IPS DF 6.9 (cell line): ENCODE data around the gene DUSP2.
"Not testable (repeated sequence)": the region's sequence is repeated elsewhere in the genome, so short reads cannot be mapped to it uniquely, and the experiment has no call there.

Experiments used
- DNase-seq: peaks from one replicate; pipeline ENCODE4 v3.0.0-alpha.2; 2013; ENCODE audit warnings: low read depth, low spot score
- H3K27ac ChIP-seq: one replicate; pipeline ENCODE4 v1.5.1; 2013; ENCODE audit warnings: low read length, control low read depth
- H3K27me3 ChIP-seq: 2 replicates; pipeline ENCODE4 v1.6.1; 2013; ENCODE audit warnings: mild to moderate bottlenecking, low read length; ENCODE audit not compliant: control insufficient read depth, insufficient read depth
- H3K36me3 ChIP-seq: 2 replicates; pipeline ENCODE4 v1.6.1; 2013; ENCODE audit warnings: low read length; ENCODE audit not compliant: control insufficient read depth, insufficient read depth
- H3K4me1 ChIP-seq: 2 replicates; pipeline ENCODE4 v1.6.1; 2013; ENCODE audit warnings: low read length; ENCODE audit not compliant: control insufficient read depth, insufficient read depth
- H3K4me3 ChIP-seq: 2 replicates; pipeline ENCODE4 v1.5.1; 2013; ENCODE audit warnings: mild to moderate bottlenecking, low read length
- H3K9me3 ChIP-seq: 2 replicates; pipeline ENCODE4 v1.6.1; 2013; ENCODE audit warnings: low read length, inconsistent platforms; ENCODE audit not compliant: control insufficient read depth, insufficient read depth
- WGBS: extraction: QIAGEN DNeasy Blood & Tissue Kit; methylation state at CpG from one replicate; pipeline ENCODE4 v1.1.7; 2013; ENCODE audit warnings: mixed read lengths, missing lambda C conversion rate; ENCODE audit not compliant: insufficient read length, insufficient coverage; 5-methylcytosine and 5-hydroxymethylcytosine counted together

Gene DUSP2

GRCh38 chr2:96146153-96146880 is 1.1 kb upstream of the DUSP2 start:
- no CpG with 5 or more reads among the region's 20 CpGs for WGBS
- no peak overlapping the region for H3K27ac ChIP-seq
- no peaks in the 10 kb centered on the region for H3K9me3 ChIP-seq
- no peak for DNase-seq
- H3K27me3 ChIP-seq = no peaks in the 10 kb centered on the region; the same call in 1 of the 2 replicates
- H3K4me1 ChIP-seq = peaks cover 11% of the 10 kb centered on the region
- H3K36me3 ChIP-seq = peaks cover 3% of the 10 kb centered on the region; the same call in 1 of the 2 replicates
- H3K4me3 ChIP-seq = no peak overlapping the region

- no peak overlapping the region for H3K27ac ChIP-seq
- no peak for DNase-seq
- H3K27me3 ChIP-seq = no peaks in the 10 kb centered on the region; the same call in 1 of the 2 replicates
- H3K36me3 ChIP-seq = peaks cover 3% of the 10 kb centered on the region; the same call in 1 of the 2 replicates
- no peak overlapping the region; the same call in 1 of the 2 replicates for H3K4me3 ChIP-seq
- WGBS = no CpG with 5 or more reads among the region's 3 CpGs
- no peaks in the 10 kb centered on the region for H3K9me3 ChIP-seq
- peaks cover 11% of the 10 kb centered on the region for H3K4me1 ChIP-seq
Observed at GRCh38 chr2:96145848-96146152, 560 bp upstream of the DUSP2 start.

DNA sequence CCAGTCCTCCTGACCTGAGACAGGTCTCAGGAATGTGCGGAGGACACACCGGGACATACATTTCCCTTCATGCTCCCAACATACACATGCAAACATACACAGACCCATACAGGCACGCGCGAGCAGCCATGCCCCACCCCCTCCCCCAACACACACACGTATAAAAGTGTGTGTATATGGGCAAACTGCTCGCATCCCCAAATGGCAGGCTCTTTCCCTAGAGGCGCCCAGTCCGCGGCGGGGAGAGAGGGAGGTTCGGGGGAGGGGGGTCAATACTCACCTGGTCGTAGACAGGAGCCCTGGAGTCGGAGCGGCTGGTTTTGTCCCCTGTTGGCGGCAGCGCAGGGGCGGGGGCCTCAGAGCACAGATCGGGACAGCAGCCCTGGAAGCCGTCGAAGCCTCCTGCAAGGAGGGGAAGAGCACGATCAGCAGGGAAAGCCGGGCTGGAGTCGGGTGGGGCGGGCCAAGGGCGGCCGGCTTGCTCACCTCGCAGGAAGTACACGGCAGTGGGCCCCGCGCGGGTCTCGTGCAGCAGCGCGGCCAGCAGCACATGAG is 682 bp downstream of the DUSP2 start:
- H3K4me1 ChIP-seq = peaks cover 11% of the 10 kb centered on the region
- no peaks in the 10 kb centered on the region; the same call in 1 of the 2 replicates for H3K27me3 ChIP-seq
- no peaks in the 10 kb centered on the region for H3K9me3 ChIP-seq
- no peak overlapping the region for H3K27ac ChIP-seq
- WGBS = no CpG with 5 or more reads among the region's 35 CpGs
- DNase-seq = no peak
- H3K36me3 ChIP-seq = peaks cover 3% of the 10 kb centered on the region; the same call in 1 of the 2 replicates
- H3K4me3 ChIP-seq = peak overlapping the region; percentile 55; the same call in 1 of the 2 replicates

GRCh38 chr2:96143848-96144480 is 1.3 kb downstream of the DUSP2 start:
- DNase-seq = no peak
- Histone ChIP-seq H3K36me3 (peaks cover 3% of the 10 kb centered on the region; the same call in 1 of the 2 replicates), H3K27ac (no peak overlapping the region), H3K9me3 (no peaks in the 10 kb centered on the region), H3K4me1 (peaks cover 10% of the 10 kb centered on the region), H3K4me3 (peak overlapping the region; percentile 55), H3K27me3 (no peaks in the 10 kb centered on the region; the same call in 1 of the 2 replicates)
- WGBS = no CpG with 5 or more reads among the region's 23 CpGs

DNA sequence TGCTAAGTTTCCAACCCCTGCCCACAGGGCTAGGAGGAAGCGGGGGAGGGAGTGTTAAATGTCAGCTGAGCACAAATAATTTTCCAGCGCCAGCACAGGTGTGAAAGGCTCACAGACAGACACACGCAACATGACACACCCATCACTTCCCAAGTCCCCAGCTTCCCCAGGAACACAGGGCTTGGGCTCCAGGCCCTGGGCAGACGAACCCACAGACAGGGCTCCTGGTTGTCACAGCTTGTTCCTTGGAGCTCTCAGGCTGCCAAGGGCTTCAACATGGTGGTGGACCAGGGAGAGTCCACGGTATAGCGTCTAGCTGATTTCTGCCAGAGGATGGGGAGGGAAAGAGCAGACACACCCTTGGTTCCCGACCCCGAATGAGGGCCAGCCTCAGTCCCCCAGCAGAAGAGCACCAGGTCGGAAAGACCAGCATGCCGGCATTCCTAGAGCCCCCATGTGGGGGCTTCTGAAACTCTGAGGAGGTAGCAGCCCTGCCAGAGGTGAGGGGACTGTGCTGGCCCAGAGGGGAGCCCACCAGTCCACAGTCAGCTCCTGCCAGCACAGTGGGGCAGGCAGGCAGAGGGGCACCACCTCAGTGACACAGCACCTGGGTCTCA is 1.9 kb downstream of the DUSP2 start:
- Histone ChIP-seq H3K4me3 (no peak overlapping the region), H3K27ac (no peak overlapping the region), H3K36me3 (peaks cover 3% of the 10 kb centered on the region; the same call in 1 of the 2 replicates), H3K9me3 (no peaks in the 10 kb centered on the region), H3K27me3 (no peaks in the 10 kb centered on the region; the same call in 1 of the 2 replicates), H3K4me1 (peaks cover 6% of the 10 kb centered on the region)
- no peak for DNase-seq
- no CpG with 5 or more reads among the region's 10 CpGs for WGBS

- Histone ChIP-seq H3K27me3 (no peaks in the 10 kb centered on the region; the same call in 1 of the 2 replicates), H3K9me3 (no peaks in the 10 kb centered on the region), H3K27ac (no peak overlapping the region), H3K4me3 (no peak overlapping the region), H3K36me3 (peaks cover 3% of the 10 kb centered on the region; the same call in 1 of the 2 replicates), H3K4me1 (peaks cover 4% of the 10 kb centered on the region)
- no peak for DNase-seq
- no CpG with 5 or more reads among the region's 26 CpGs for WGBS
Observed at GRCh38 chr2:96142217-96143113, 2.8 kb downstream of the DUSP2 start.

- not testable (repeated sequence) for H3K9me3 ChIP-seq, DNase-seq, H3K4me3 ChIP-seq, H3K36me3 ChIP-seq, H3K4me1 ChIP-seq, H3K27ac ChIP-seq, H3K27me3 ChIP-seq
- WGBS = no CpG with 5 or more reads among the region's 5 CpGs
Observed at GRCh38 chr2:96141624-96141967, 3.6 kb downstream of the DUSP2 start.

DNA sequence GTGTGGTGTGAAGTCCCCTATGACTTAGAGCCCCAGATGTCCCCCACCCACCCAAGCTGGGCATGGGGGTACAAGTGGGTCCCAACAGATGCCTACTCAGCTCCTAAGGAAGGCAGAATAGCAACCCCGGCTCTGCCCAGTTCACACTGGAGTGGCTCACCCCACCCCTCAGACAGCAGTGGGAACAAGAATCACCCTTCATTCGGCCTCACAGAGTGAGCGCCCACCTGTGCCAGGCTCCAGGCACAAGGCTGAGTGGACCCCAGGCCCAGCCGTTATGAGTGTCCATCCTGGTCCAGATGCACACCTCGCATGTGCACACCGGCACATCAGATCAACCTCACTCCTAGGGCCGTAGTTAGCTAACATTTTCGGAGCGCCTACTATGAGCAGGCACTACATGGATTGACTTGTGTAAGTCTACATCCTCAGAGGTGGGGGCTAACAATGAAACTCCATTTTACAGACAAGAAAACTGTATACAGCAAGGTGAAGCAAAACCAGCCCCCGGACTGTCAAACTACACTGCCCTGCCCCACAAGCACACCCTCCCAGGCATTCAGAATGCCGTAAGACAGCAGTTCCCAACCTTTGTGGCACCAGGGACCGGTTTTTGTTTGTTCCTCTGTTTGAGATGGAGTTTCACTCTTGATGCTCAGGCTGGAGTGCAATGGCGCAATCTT is 4.2 kb downstream of the DUSP2 start:
- DNase-seq = no peak
- H3K9me3 ChIP-seq = no peaks in the 10 kb centered on the region
- no CpG with 5 or more reads among the region's 13 CpGs for WGBS
- no peak overlapping the region for H3K4me3 ChIP-seq
- H3K36me3 ChIP-seq = peaks cover 3% of the 10 kb centered on the region; the same call in 1 of the 2 replicates
- peaks cover 4% of the 10 kb centered on the region for H3K4me1 ChIP-seq
- H3K27ac ChIP-seq = no peak overlapping the region
- H3K27me3 ChIP-seq = no peaks in the 10 kb centered on the region; the same call in 1 of the 2 replicates

- WGBS = no CpG with 5 or more reads among the region's 7 CpGs
- H3K4me3 ChIP-seq = no peak overlapping the region
- peaks cover 3% of the 10 kb centered on the region for H3K4me1 ChIP-seq
- no peaks in the 10 kb centered on the region for H3K9me3 ChIP-seq
- H3K36me3 ChIP-seq = peaks cover 3% of the 10 kb centered on the region; the same call in 1 of the 2 replicates
- no peaks in the 10 kb centered on the region for H3K27me3 ChIP-seq
- DNase-seq = no peak
- no peak overlapping the region for H3K27ac ChIP-seq
Observed at GRCh38 chr2:96139181-96139758, 6.0 kb downstream of the DUSP2 start.
